ENCODE measurements around the gene DDX31. TPM values are rescaled to one million over a fixed set of nuclear protein-coding genes. Genes with fewer than 3 reads are reported as not detected.

Gene DDX31
- total RNA-seq, 2 experiments from 2014 or later = 12.6 to 13.2 TPM

DNA sequence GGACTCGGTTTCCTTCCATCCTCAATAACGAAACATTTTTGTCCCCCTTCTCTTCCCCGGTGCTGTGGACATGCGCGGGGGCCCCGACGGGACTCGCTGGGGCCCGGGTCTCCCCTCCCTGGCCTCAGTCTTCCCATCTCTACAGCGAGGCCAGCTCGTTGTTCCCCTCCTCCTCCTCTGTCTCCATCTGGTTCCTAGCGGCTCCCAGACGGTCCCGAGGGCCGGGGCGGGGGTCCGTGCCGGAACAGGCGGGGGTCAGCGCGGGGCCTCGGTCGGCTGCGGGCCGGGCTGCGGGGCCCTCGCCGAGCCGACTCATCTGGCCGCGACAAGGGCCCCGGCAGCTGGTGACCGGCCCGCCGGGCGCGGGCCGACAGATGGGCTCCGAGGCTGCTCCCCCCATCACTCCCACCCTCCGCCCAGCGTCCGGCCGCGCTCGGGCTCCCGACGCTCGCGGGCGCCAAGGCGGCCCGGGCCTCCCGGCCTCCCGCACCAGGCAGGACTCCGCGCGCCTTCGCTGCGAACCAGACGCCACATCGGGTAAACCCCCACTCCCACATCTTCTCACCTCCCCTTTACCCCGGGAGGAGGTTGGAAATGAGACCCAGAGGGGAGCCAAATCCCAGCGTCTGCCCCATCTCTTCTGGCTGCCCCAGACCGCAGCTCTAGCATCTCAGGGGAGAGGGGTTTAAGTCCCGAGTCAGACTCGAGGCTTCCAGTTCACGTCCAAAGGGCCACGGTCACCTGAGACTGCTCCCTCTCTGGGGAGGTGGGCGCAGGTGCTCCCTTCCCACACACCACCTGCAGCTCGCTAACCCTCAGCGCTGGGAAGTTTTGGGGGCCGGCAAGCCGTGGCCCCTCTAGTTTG, 79.2 kb downstream of the DDX31 start:
- POLR2A ChIA-PET = no interaction called here
- peaks cover 2% of the 10 kb centered on the region for H3K4me1 Mint-ChIP-seq (ENCODE audit: low read depth)
- H3K9me3 Mint-ChIP-seq (ENCODE audit: insufficient read depth) = no peaks in the 10 kb centered on the region
- no peak overlapping the region for H3K27ac Mint-ChIP-seq
- peaks cover 53% of the 10 kb centered on the region for H3K27me3 Mint-ChIP-seq (ENCODE audit: low read depth)
- no peak for DNase-seq
- ATAC-seq = no peak
- H3K4me3 Mint-ChIP-seq = no peak overlapping the region
- H3K36me3 Mint-ChIP-seq (ENCODE audit: low read depth) = peaks cover 2% of the 10 kb centered on the region
- CTCF ChIA-PET = interaction anchor here (1.3 kb wide), 1 partner anchor 14 kb away, joined by 3 read pairs; no protein-coding TSS in a partner anchor

DNA sequence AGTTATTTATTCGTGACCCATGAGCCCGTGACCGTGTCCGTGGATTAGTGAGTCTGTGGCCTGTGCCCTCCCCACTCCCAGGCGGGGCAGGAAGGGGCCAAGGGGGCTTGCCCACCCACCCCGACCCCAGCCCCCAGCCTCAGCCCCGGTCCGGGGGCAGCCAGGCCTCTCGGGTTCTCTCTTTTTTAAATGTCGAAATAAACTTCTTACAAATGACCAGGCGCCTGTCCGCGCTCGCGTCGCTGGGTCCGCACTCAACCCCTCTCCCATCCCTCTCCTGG, 79.8 kb downstream of the DDX31 start:
- CTCF ChIA-PET = no interaction called here
- ATAC-seq (no peak), DNase-seq (no peak)
- H3K9me3 Mint-ChIP-seq (ENCODE audit: insufficient read depth) = no peaks in the 10 kb centered on the region
- H3K4me1 Mint-ChIP-seq (ENCODE audit: low read depth) = peaks cover 2% of the 10 kb centered on the region
- no peak overlapping the region for H3K4me3 Mint-ChIP-seq
- POLR2A ChIA-PET = no interaction called here
- peaks cover 57% of the 10 kb centered on the region for H3K27me3 Mint-ChIP-seq (ENCODE audit: low read depth)
- no peak overlapping the region for H3K27ac Mint-ChIP-seq
- H3K36me3 Mint-ChIP-seq (ENCODE audit: low read depth) = peaks cover 2% of the 10 kb centered on the region

DNA sequence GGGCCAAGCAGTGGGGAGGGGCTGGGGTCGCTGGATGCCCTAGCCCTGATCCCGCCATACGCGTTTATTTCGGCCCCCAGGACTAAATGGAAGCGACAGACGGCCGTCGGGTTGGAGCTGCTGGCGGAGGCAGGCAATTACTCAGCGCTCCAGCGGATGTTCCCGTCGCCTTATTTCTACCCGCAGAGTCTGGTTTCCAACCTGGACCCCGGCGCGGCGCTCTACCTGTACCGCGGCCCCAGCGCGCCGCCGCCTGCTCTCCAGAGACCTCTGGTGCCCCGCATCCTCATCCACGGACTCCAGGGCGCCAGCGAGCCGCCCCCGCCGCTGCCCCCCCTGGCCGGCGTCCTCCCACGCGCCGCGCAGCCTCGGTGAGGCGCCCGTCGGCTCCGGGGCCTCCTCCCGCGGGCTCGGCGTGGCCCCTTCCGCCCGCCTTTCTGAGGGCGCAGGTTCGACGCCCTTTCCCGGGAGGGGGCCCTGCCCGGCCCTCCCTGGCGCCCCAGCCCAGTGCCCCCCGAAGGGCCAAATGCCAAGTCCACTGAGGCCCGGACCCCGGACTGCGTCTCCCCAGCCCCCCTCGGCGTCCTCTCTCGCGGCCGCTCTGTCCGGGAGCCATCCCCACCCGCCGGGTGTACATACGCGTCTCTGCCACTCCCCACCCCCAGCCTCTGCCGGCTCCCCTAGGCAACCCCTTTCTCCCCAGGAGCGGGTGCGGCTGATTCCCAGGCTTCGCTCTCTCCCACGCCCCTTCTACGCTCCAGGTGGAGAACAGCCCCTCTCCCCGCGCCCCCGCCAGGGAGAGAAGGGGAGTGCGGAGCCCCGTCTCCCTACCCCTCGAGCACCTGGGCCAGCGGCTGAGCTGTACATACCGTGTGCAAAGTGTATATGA, 80.4 kb downstream of the DDX31 start:
- Mint-ChIP-seq H3K9me3 (ENCODE audit: insufficient read depth) (no peaks in the 10 kb centered on the region), H3K36me3 (ENCODE audit: low read depth) (peaks cover 2% of the 10 kb centered on the region), H3K4me1 (ENCODE audit: low read depth) (peaks cover 2% of the 10 kb centered on the region), H3K27me3 (ENCODE audit: low read depth) (peaks cover 63% of the 10 kb centered on the region), H3K27ac (no peak overlapping the region), H3K4me3 (no peak overlapping the region)
- no peak for DNase-seq
- CTCF ChIA-PET = no interaction called here
- POLR2A ChIA-PET = interaction anchor here (0.7 kb wide), 1 partner anchor 174 kb away, joined by 5 read pairs; no protein-coding TSS in a partner anchor
- no peak for ATAC-seq

DNA sequence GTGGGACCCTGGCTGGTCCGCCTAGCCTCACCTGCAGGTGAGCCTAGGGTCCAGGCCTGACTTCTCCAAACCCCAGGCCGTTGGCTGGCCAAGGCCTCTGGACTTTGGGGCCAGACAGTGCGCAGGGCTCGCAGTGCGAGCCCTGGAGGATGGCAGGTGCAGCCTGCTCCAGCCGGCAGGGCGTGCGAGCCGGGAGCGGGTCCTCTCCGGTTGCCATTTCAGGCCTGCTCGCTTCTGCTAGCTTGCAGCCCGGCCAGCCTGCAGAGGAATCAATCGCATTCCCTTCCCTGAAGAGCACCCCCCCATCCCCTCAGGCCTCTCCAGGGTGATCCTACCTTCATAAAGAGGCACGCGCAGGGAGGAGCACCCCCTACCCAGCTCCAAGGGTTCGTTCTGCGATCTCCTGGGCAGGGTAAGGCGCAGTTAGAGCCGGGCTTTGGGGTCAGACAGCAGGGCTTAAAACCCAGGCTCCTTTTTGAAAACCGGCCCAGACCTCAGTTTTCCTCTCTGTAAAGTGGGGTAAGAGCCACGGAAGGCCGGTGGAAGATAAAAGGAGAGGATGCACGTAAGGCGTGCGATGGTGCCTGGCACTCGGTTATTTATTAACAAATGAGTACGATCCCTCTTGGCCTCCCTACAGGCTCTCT, 81.2 kb downstream of the DDX31 start:
- Mint-ChIP-seq H3K27ac (no peak overlapping the region), H3K4me1 (ENCODE audit: low read depth) (peaks cover 2% of the 10 kb centered on the region), H3K36me3 (ENCODE audit: low read depth) (peaks cover 2% of the 10 kb centered on the region), H3K4me3 (no peak overlapping the region), H3K27me3 (ENCODE audit: low read depth) (peaks cover 68% of the 10 kb centered on the region), H3K9me3 (ENCODE audit: insufficient read depth) (no peaks in the 10 kb centered on the region)
- ChIA-PET POLR2A (interaction anchor here (0.7 kb wide), 1 partner anchor 174 kb away, joined by 5 read pairs; no protein-coding TSS in a partner anchor), CTCF (no interaction called here)
- ATAC-seq (no peak), DNase-seq (no peak)

DNA sequence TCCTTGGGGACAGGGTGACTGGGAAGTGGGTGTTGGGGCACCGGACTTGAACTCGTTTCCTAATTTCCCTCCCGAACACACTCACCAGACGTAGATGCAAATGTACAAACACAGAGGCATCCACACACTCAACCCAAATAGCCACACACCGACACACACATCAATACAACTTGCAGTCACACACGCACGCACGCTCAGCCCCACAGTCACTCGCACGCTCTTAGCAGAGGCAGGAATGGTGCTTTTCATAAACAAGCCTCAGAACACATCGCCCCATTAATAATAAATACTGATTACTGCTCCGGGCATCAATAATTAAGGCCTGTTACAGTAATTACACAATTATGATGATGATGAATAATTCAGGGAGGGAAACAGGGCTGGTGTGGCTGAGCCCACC, 81.7 kb downstream of the DDX31 start:
- DNase-seq = no peak
- H3K4me3 Mint-ChIP-seq = no peak overlapping the region
- no peaks in the 10 kb centered on the region for H3K36me3 Mint-ChIP-seq (ENCODE audit: low read depth)
- ATAC-seq = no peak
- POLR2A ChIA-PET = no interaction called here
- peaks cover 72% of the 10 kb centered on the region for H3K27me3 Mint-ChIP-seq (ENCODE audit: low read depth)
- CTCF ChIA-PET = no interaction called here
- peaks cover 2% of the 10 kb centered on the region for H3K4me1 Mint-ChIP-seq (ENCODE audit: low read depth)
- H3K9me3 Mint-ChIP-seq (ENCODE audit: insufficient read depth) = no peaks in the 10 kb centered on the region
- no peak overlapping the region for H3K27ac Mint-ChIP-seq

DNA sequence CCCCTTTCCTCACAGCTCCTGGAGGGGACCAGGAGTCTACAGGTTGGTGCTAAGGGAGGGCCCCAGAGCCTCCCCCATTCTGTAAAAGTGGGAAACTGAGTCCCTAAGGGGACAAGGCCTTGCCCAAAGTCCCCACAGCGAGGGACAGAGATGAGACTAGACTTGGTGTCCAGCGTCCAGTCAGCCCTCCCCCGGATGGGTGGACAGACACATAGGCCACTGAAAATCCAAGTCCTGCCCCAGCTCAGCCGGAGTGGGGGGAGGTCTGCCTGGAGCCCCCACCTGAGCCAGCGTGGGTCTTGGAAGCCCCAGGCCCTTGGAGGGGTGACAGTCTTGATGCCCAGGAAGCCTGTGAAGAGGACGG, 82.2 kb downstream of the DDX31 start:
- CTCF ChIA-PET = interaction anchor here (1.3 kb wide), 1 partner anchor 81 kb away, joined by 3 read pairs; no protein-coding TSS in a partner anchor
- POLR2A ChIA-PET = no interaction called here
- Mint-ChIP-seq H3K4me3 (no peak overlapping the region), H3K9me3 (ENCODE audit: insufficient read depth) (no peaks in the 10 kb centered on the region), H3K36me3 (ENCODE audit: low read depth) (no peaks in the 10 kb centered on the region), H3K4me1 (ENCODE audit: low read depth) (peaks cover 2% of the 10 kb centered on the region), H3K27ac (no peak overlapping the region), H3K27me3 (ENCODE audit: low read depth) (peaks cover 73% of the 10 kb centered on the region)
- ATAC-seq (no peak), DNase-seq (no peak)

DNA sequence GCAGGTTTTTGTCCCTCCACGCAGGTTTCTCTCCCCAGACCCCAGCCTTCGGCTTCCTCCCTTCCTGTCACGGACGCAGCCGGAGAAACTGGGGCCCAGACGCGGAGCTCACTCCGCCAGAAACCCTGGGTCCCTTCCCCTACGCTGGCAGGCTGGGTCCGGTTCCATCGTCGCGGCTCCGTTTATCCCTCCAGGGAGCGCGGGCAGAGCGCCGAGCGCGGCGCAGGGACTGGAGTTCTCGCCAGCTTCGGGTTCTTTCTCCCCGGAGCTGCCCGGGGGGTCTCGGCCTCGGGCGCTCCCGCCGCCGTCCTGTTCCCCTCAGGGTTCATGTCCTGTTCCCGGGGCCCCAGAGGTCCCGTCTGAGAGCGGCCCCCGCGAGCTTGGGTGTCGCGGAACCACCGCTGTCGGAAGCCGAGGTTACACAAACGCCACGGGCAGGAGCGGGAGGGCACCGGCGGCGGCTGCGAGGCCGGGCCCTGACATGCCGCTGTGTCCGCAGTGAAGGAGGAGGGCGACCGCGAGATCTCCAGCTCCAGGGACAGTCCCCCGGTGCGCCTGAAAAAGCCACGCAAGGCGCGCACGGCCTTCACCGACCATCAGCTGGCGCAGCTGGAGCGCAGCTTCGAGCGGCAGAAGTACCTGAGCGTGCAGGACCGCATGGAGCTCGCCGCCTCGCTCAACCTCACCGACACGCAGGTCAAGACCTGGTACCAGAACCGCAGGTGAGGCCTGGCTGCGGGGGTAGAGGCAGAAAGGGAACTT, 82.8 kb downstream of the DDX31 start:
- POLR2A ChIA-PET = no interaction called here

DNA sequence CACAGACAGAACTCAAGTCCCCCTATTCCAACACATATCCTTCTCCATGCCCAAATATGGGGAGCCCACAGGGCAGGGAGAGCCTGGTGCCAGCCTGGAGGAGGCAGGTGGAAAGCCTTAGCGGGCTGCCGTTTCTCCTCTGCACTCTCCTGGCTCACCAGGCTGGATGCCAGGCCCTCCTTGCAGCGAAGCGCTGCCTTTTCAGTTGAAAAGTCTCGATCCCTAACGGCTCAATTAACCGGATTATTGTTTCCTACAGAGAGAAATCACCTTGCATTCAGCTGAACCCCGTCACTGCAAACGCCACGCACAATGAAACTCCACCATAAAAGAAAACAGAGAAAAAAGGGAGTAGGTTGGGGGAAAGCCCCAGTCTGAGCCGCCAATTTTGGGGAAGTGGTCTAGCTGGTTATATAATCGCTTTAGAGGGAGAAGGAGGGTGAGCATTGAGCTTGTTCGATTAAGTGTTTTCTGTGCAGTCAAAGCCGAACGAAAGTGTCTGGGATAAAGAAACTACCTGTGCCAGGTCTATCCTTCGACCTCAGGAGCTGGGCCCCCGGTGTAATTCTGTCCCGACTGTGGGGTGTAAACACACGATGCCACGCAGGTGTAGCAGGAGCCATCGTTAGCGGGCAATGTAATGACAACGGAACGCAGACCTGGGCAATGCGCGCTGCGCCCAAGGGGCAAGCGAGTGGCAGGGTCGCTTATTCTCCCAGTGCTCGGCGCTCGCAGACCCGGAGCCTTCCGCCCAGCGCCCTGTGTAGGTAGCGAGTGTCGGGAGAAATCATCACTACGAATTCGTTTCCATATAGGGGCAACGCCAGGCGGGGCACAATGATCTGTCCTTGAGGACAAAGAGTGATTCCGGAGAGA, 83.6 kb downstream of the DDX31 start:
- no peaks in the 10 kb centered on the region for H3K9me3 Mint-ChIP-seq (ENCODE audit: insufficient read depth)
- no peak overlapping the region for H3K4me3 Mint-ChIP-seq
- DNase-seq = no peak
- ATAC-seq = no peak
- peaks cover 72% of the 10 kb centered on the region for H3K27me3 Mint-ChIP-seq (ENCODE audit: low read depth)
- H3K4me1 Mint-ChIP-seq (ENCODE audit: low read depth) = peaks cover 9% of the 10 kb centered on the region
- ChIA-PET POLR2A (no interaction called here), CTCF (interaction anchor here (1.0 to 1.3 kb wide), 2 partner anchors 11 to 79 kb away, joined by 3 read pairs; no protein-coding TSS in a partner anchor)
- H3K27ac Mint-ChIP-seq = no peak overlapping the region
- no peaks in the 10 kb centered on the region for H3K36me3 Mint-ChIP-seq (ENCODE audit: low read depth)

More for the DNA sequence above, 82.8 kb downstream of the DDX31 start:
- ATAC-seq (no peak), DNase-seq (no peak)
- H3K36me3 Mint-ChIP-seq (ENCODE audit: low read depth) = no peaks in the 10 kb centered on the region
- no peak overlapping the region for H3K4me3 Mint-ChIP-seq
- H3K4me1 Mint-ChIP-seq (ENCODE audit: low read depth) = peaks cover 2% of the 10 kb centered on the region
- H3K27me3 Mint-ChIP-seq (ENCODE audit: low read depth) = peaks cover 72% of the 10 kb centered on the region
- CTCF ChIA-PET = interaction anchor here (1.0 to 1.3 kb wide), 2 partner anchors 11 to 80 kb away, joined by 3 read pairs; no protein-coding TSS in a partner anchor
- H3K9me3 Mint-ChIP-seq (ENCODE audit: insufficient read depth) = no peaks in the 10 kb centered on the region
- no peak overlapping the region for H3K27ac Mint-ChIP-seq

DNA sequence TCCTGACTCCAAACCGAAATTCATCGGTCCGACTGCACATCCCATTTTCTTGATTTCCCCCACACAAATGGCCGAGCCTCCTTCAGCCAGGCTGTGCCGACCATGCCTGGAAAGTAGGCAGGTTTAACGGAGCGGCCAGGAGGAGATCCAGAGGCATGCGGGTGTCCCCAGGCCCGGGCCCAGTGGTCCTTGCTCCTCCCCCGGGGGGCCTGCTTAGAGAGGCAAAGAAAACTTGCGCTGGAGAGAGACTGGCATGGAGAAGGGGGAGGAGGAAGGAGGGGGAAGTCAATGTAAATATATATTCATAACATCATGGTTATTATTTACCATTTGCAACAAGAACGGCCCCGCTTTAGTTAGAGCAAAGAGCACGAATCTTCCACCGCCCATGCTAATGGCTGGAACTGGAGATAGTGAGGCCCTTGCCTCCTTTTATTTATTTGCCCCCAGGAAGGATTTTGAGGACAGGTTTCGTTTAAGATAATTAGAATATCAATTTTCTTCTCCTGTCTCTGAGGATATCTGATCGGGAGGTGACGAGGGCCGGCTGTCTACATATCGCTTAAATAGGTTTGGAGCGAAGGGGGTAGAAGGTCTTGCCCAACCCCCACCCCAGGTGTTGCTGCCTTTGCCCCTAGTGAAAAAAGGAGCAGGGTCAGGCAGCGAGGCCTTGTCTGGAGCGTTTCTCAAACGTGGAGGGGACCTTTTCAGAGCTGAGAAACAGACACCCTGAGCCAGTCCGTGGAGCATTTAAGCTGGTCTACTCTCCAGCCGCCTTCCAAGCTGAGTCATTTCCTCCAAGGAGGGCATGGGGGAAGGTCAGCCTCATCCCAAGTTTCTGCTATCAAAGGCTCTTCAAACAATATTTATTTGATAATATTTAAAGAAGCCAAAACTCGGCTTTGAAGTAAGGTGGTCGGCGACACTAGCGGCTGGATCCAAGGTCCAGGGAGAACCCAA, 84.9 kb downstream of the DDX31 start:
- H3K27ac Mint-ChIP-seq = no peak overlapping the region
- POLR2A ChIA-PET = no interaction called here
- no peak for ATAC-seq

More for the DNA sequence above, 84.9 kb downstream of the DDX31 start:
- peaks cover 11% of the 10 kb centered on the region for H3K4me1 Mint-ChIP-seq (ENCODE audit: low read depth)
- CTCF ChIA-PET = interaction anchor here (0.5 to 0.6 kb wide), 2 partner anchors 8 to 173 kb away, joined by 3 read pairs; no protein-coding TSS in a partner anchor
- DNase-seq = no peak
- H3K4me3 Mint-ChIP-seq = no peak overlapping the region
- no peaks in the 10 kb centered on the region for H3K36me3 Mint-ChIP-seq (ENCODE audit: low read depth)
- no peaks in the 10 kb centered on the region for H3K9me3 Mint-ChIP-seq (ENCODE audit: insufficient read depth)
- H3K27me3 Mint-ChIP-seq (ENCODE audit: low read depth) = peaks cover 72% of the 10 kb centered on the region

Data from activated CD8-positive, alpha-beta T cell treated with anti-CD3 and anti-CD28 coated beads, Interleukin-2, amount 10 ng/mL, durations not matched to agents 7 days and 5 days (primary cell).